ENCODE results near the gene ABHD15. TPM values are rescaled to one million over a fixed set of nuclear protein-coding genes. Genes with fewer than 3 reads are reported as not detected.
"Not testable (repeated sequence)": the region's sequence is repeated elsewhere in the genome, so short reads cannot be mapped to it uniquely, and the experiment has no call there.

ABHD15 gene
- polyA plus RNA-seq, 3 donors, result 3.1 to 4.6 (median 3.6) TPM

DNA sequence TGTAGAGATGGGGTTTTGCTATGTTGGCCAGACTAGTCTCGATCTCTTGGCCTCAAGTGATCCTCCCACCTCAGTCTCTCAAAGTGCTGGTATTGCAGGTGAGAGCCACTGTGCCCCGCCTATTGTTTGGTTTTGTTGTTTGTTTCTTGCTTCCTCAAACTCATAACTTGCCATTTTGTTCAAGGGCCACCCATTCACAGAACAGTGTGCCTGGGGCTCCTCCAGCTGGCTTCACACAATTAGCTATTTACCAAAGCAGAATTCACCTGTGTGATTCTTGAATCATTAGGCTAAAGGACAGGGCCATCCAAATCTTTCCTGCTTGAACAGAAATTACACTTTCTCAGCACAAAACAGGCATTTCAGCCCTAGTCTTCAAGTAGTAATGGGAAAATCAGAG is 7.2 kb downstream of the ABHD15 start:
- peak overlapping the region; percentile 72 for H2AFZ ChIP-seq (ENCODE audit: insufficient read depth, low read depth, low read length, poor library complexity, severe bottlenecking)
- H3K4me3 Mint-ChIP-seq, result no peak overlapping the region
- H4K20me1 ChIP-seq (ENCODE audit: insufficient read depth, low read length), result no peaks in the 10 kb centered on the region
- H3K9ac ChIP-seq (ENCODE audit: insufficient read depth, low read length, poor library complexity, severe bottlenecking), result no peak overlapping the region
- H3K27me3 ChIP-seq (ENCODE audit: control insufficient read depth in 2 of 2, insufficient read depth in 2 of 2, low read length in 2 of 2), result no peaks in the 10 kb centered on the region
- H3K36me3 Mint-ChIP-seq, result peaks cover 14 to 15% of the 10 kb centered on the region in 2 donors
- DNase-seq, result no peak
- peaks cover 35 to 38% of the 10 kb centered on the region in 2 donors for H3K4me1 ChIP-seq (ENCODE audit: control insufficient read depth in 1 of 2, insufficient read depth in 2 of 2, low read length in 2 of 2)
- peaks cover 49% of the 10 kb centered on the region for H3K4me1 Mint-ChIP-seq
- H3K9me3 Mint-ChIP-seq, result no peaks in the 10 kb centered on the region
- H3K4me2 ChIP-seq (replicated peaks; ENCODE audit: extremely low read depth, low read length, poor library complexity, severe bottlenecking), result peak overlapping the region; percentile 48
- H3K27ac Mint-ChIP-seq, result no peak overlapping the region
- no peaks in the 10 kb centered on the region for H3K36me3 ChIP-seq (replicated peaks in 1 of 2; ENCODE audit: control insufficient read depth in 1 of 2, insufficient read depth in 2 of 2, low read length in 2 of 2)
- intact Hi-C loops (cut with micrococcal nuclease), result loop anchor here (10.0 kb wide), 2 partner anchors 55 to 195 kb away; no protein-coding TSS in a partner anchor
- H3K4me3 ChIP-seq (replicated peaks in 1 of 3; ENCODE audit: low read depth in 2 of 3, low read length in 3 of 3), result no peak overlapping the region
- H3K9me3 ChIP-seq (replicated peaks in 1 of 2; ENCODE audit: control insufficient read depth in 1 of 2, insufficient read depth in 1 of 2, low read length in 2 of 2), result no peaks in the 10 kb centered on the region
- no peak overlapping the region for H3K27ac ChIP-seq (ENCODE audit: low read depth in 1 of 2, low read length in 2 of 2)
- no peaks in the 10 kb centered on the region for H3K27me3 Mint-ChIP-seq (ENCODE audit: low read depth in 3 of 3)
- H3K79me2 ChIP-seq (ENCODE audit: insufficient read depth, low read length), result peaks cover 21% of the 10 kb centered on the region
- TF ChIP-seq, protein P1, sequence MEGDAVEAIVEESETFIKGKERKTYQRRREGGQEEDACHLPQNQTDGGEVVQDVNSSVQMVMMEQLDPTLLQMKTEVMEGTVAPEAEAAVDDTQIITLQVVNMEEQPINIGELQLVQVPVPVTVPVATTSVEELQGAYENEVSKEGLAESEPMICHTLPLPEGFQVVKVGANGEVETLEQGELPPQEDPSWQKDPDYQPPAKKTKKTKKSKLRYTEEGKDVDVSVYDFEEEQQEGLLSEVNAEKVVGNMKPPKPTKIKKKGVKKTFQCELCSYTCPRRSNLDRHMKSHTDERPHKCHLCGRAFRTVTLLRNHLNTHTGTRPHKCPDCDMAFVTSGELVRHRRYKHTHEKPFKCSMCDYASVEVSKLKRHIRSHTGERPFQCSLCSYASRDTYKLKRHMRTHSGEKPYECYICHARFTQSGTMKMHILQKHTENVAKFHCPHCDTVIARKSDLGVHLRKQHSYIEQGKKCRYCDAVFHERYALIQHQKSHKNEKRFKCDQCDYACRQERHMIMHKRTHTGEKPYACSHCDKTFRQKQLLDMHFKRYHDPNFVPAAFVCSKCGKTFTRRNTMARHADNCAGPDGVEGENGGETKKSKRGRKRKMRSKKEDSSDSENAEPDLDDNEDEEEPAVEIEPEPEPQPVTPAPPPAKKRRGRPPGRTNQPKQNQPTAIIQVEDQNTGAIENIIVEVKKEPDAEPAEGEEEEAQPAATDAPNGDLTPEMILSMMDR (IDR thresholded peaks at IDR 0.05), result no peak
- no CpG with 5 or more reads among the region's 2 CpGs for WGBS (ENCODE audit: insufficient coverage)

DNA sequence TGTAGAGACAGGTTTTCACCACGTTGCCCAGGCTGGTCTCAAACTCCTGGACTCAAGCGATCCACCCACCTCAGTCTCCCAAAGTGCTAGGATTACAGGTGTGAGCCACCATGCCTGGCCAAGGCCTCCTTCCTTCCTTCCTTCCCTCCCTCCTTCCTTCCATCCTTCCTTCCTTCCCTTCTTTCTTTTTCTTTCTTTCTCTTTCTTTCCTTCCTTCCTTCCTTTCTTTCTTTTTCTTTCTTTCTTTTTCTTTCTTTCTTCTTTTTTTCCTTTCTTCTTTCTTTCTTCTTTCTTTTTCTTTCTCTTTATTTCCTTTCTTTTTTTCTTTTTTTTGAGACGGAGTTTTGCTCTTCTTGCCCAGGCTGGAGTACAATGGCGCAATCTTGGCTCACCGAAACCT is 8.7 kb downstream of the ABHD15 start:
- 100% methylated on average over 2 of the region's 5 CpGs for WGBS (ENCODE audit: insufficient coverage)
- H4K20me1 ChIP-seq (ENCODE audit: insufficient read depth, low read length); H3K27ac ChIP-seq (ENCODE audit: low read depth in 1 of 2, low read length in 2 of 2); H3K36me3 ChIP-seq (replicated peaks in 1 of 2; ENCODE audit: control insufficient read depth in 1 of 2, insufficient read depth in 2 of 2, low read length in 2 of 2); H3K9me3 Mint-ChIP-seq; H3K27me3 Mint-ChIP-seq (ENCODE audit: low read depth in 3 of 3); H3K4me3 ChIP-seq (replicated peaks in 1 of 3; ENCODE audit: low read depth in 2 of 3, low read length in 3 of 3); H3K9ac ChIP-seq (ENCODE audit: insufficient read depth, low read length, poor library complexity, severe bottlenecking); H3K27me3 ChIP-seq (ENCODE audit: control insufficient read depth in 2 of 2, insufficient read depth in 2 of 2, low read length in 2 of 2); DNase-seq; H3K4me3 Mint-ChIP-seq; H2AFZ ChIP-seq (ENCODE audit: insufficient read depth, low read depth, low read length, poor library complexity, severe bottlenecking); H3K4me2 ChIP-seq (replicated peaks; ENCODE audit: extremely low read depth, low read length, poor library complexity, severe bottlenecking); intact Hi-C loops (cut with micrococcal nuclease); H3K9me3 ChIP-seq (replicated peaks in 1 of 2; ENCODE audit: control insufficient read depth in 1 of 2, insufficient read depth in 1 of 2, low read length in 2 of 2): not testable (repeated sequence)
- Mint-ChIP-seq H3K27ac (peak overlapping the region in 2 of 7 donors; percentile 35 to 50), H3K4me1 (peaks cover 42% of the 10 kb centered on the region), H3K36me3 (peaks cover 10% of the 10 kb centered on the region in 2 donors)
- Histone ChIP-seq H3K79me2 (ENCODE audit: insufficient read depth, low read length) (peaks cover 12% of the 10 kb centered on the region), H3K4me1 (ENCODE audit: control insufficient read depth in 1 of 2, insufficient read depth in 2 of 2, low read length in 2 of 2) (peaks cover 35 to 38% of the 10 kb centered on the region in 2 donors)
